Measurements from ENCODE around the gene KIF21A. TPM values are rescaled to one million over a fixed set of nuclear protein-coding genes. Genes with fewer than 3 reads are reported as not detected.

Gene KIF21A
- total and polyA plus RNA-seq, 2 of the 13 experiments (the other 11 are each of a cell fraction or from before 2014, with no cell fraction given) = 20.6 to 39.7 TPM

GRCh38 chr12:39287409-39287808 is 155.5 kb downstream of the KIF21A start (continued):
- TF ChIP-seq MLLT10 (CRISPR knock-in tag; IDR thresholded peaks at IDR 0.05) (no peak), ZNF101 (CRISPR knock-in tag; IDR thresholded peaks at IDR 0.05; ENCODE audit: borderline replicate concordance, low read depth) (no peak), AKNA (CRISPR knock-in tag; IDR thresholded peaks at IDR 0.05; ENCODE audit: borderline replicate concordance) (no peak), RORA (CRISPR knock-in tag; IDR thresholded peaks at IDR 0.05) (no peak)

- no peaks in the 10 kb centered on the region for H4K20me1 ChIP-seq (ENCODE audit: insufficient read depth, low read length)
- POLR2A ChIA-PET = no interaction called here
- FAIRE-seq (no peak), DNase-seq (ENCODE audit: low spot score) (no peak), ATAC-seq (no peak)
- no peaks in the 10 kb centered on the region for H3K36me3 ChIP-seq (replicated peaks in 1 of 2; ENCODE audit: control insufficient read depth in 1 of 2, insufficient read depth in 2 of 2, low read length in 2 of 2)
- no peak overlapping the region for H3K4me2 ChIP-seq (ENCODE audit: low read depth, low read length)
- H3K27ac ChIP-seq (ENCODE audit: extremely low read length, insufficient read depth, low read length) = no peak overlapping the region
- in situ Hi-C loops (cut with HindIII; ENCODE audit: extremely low pct_ligation_motif_present, low pct_unique_long_range_greater_than_20kb) (loop anchor here (10.0 kb wide), 1 partner anchor 354 kb away; no protein-coding TSS in a partner anchor), intact Hi-C loops (cut with micrococcal nuclease; ENCODE audit: unreplicated experiment) (no loop called here)
- no peaks in the 10 kb centered on the region for H3K79me2 ChIP-seq (ENCODE audit: insufficient read depth, low read length)
- CTCF ChIA-PET (ENCODE audit: low intra/inter-chr PET ratio, low total read pairs) = no interaction called here
- H3K9ac ChIP-seq (ENCODE audit: insufficient read depth, low read depth, low read length) = no peak overlapping the region
- BruUV-seq (replicated peaks) = no TSS peak
- no peak overlapping the region for H2AFZ ChIP-seq (ENCODE audit: low read length)
- H3K4me1 ChIP-seq (ENCODE audit: insufficient read depth, low read length) = no peaks in the 10 kb centered on the region
- no peaks in the 10 kb centered on the region for H3K27me3 ChIP-seq (ENCODE audit: control insufficient read depth in 1 of 2, insufficient read depth in 2 of 2, low read length in 2 of 2)
- no peak overlapping the region for H3K4me3 ChIP-seq (replicated peaks in 1 of 3; ENCODE audit: insufficient read depth in 1 of 3, low read depth in 2 of 3, low read length in 3 of 3)
- no peaks in the 10 kb centered on the region for H3K9me3 ChIP-seq (ENCODE audit: low read length)
- no peak for TF ChIP-seq STAT6 (CRISPR knock-in tag; IDR thresholded peaks at IDR 0.05; ENCODE audit: borderline replicate concordance)
- TF ChIP-seq ZNF552 (CRISPR knock-in tag; IDR thresholded peaks at IDR 0.05; ENCODE audit: borderline replicate concordance) = no peak
- no peak for TF ChIP-seq ZFP91 (CRISPR knock-in tag; IDR thresholded peaks at IDR 0.05; ENCODE audit: borderline replicate concordance)
- no peak for TF ChIP-seq ZNF484 (CRISPR knock-in tag; IDR thresholded peaks at IDR 0.05; ENCODE audit: borderline replicate concordance, low read depth)
- no peak for TF ChIP-seq NR2F2 (IDR thresholded peaks at IDR 0.05; ENCODE audit: borderline replicate concordance, low read depth)
- TF ChIP-seq RAD51 (IDR thresholded peaks at IDR 0.05; ENCODE audit: borderline replicate concordance) = no peak
- no peak for TF ChIP-seq DNMT1 (CRISPR knock-in tag; IDR thresholded peaks at IDR 0.05)
- no peak for TF ChIP-seq ZNF788 (CRISPR knock-in tag; IDR thresholded peaks at IDR 0.05; ENCODE audit: borderline replicate concordance)
- TF ChIP-seq ELF3 (CRISPR knock-in tag; IDR thresholded peaks at IDR 0.05) = no peak
- TF ChIP-seq EHMT2 (IDR thresholded peaks at IDR 0.05; ENCODE audit: borderline replicate concordance, low read depth, low read length) = no peak
- no peak for TF ChIP-seq FOXA1 (IDR thresholded peaks at IDR 0.05)
- no peak for TF ChIP-seq FOXA1 (CRISPR knock-in tag; IDR thresholded peaks at IDR 0.05)
These were observed 164.5 kb downstream of the KIF21A start for GRCh38 chr12:39278426-39278825.
